Tibial artery (tissue), 4 donors: ENCODE measurements around the gene DAB2.

ENCODE experiments used
- DNase-seq, 2 donors: peaks; one replicate each; pipeline ENCODE4 v3.0.0-alpha.2; 2019
- H3K27ac ChIP-seq, 2 donors: fragments of 200-600 bp; sonication (generic) in 1 of 2; 1 replicate in 1 of 2; 2 replicates in 1 of 2; pipeline ENCODE4 v1.5.1; 2018 to 2019; ENCODE audit warnings: mild to moderate bottlenecking in 1 of 2
- H3K27me3 ChIP-seq, 2 donors: fragments of 200-600 bp; sonication (generic) in 1 of 2; one replicate each; pipeline versions ENCODE4 v1.5.1 to v1.6.0; 2016 to 2019
- H3K36me3 ChIP-seq, 3 donors: fragments of 200-600 bp; sonication (generic) in 2 of 3; one replicate each; pipeline ENCODE4 v1.5.1; 2016 to 2019; ENCODE audit warnings: mild to moderate bottlenecking in 2 of 3
- H3K4me1 ChIP-seq, 4 donors: fragments of 200-600 bp; sonication (generic) in 2 of 4; 1 replicate in 3 of 4; 2 replicates in 1 of 4; pipeline ENCODE4 v1.5.1; 2016 to 2019
- H3K4me3 ChIP-seq, 2 donors: fragments of 200-600 bp; sonication (generic) in 1 of 2; 1 replicate in 1 of 2; 2 replicates in 1 of 2; pipeline ENCODE4 v1.5.1; 2018 to 2019; ENCODE audit warnings: mild to moderate bottlenecking in 2 of 2
- H3K9me3 ChIP-seq, 3 donors: fragments of 200-600 bp; sonication (generic) in 1 of 3; one replicate each; pipeline ENCODE4 v1.5.1; 2016 to 2019
- intact Hi-C: fragments of 100-400 bp; cut with DNase I; formaldehyde crosslinking; loops from one replicate; pipeline ENCODE4 v1.15.0; 2023; ENCODE audit warnings: low total_unique reads
- TF ChIP-seq, protein P1 (sequence below), 2 experiments: fragments of 200-600 bp in 1 of 2; fragments of 450-650 bp in 1 of 2; IDR thresholded peaks; one replicate each; pipeline ENCODE4 v1.5.1; 2017 to 2019; ENCODE audit warnings: antibody characterized with exemption in 2 of 2, mild to moderate bottlenecking in 1 of 2, moderate library complexity in 1 of 2

Gene DAB2

DNA sequence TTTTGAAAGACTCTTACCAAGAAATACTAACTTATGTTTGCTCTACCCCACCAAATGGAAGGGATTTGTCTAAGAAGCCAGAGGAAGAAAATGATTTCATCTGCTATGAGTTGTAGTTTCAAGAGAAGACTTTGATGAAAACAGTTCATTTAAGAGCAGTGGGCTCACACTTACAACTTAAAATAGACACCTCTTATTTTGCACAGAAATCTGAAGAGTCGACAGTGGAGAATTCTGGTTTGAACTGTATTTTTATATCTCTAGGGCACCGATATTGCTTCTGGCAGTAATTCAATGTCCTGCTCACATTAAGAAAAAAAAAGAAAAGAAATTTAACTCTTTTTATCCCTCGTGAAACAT, 1.9 kb upstream of the DAB2 start:
- Histone ChIP-seq H3K27me3 (no peaks in the 10 kb centered on the region), H3K36me3 (no peaks in the 10 kb centered on the region), H3K9me3 (no peaks in the 10 kb centered on the region), H3K4me1 (peaks cover 0 to 39% (median 22%) of the 10 kb centered on the region in 4 donors), H3K27ac (peak overlapping the region; percentile 49 to 88), H3K4me3 (no peak overlapping the region)
- intact Hi-C loops = no loop called here
- DNase-seq = no peak
- TF ChIP-seq, protein P1, sequence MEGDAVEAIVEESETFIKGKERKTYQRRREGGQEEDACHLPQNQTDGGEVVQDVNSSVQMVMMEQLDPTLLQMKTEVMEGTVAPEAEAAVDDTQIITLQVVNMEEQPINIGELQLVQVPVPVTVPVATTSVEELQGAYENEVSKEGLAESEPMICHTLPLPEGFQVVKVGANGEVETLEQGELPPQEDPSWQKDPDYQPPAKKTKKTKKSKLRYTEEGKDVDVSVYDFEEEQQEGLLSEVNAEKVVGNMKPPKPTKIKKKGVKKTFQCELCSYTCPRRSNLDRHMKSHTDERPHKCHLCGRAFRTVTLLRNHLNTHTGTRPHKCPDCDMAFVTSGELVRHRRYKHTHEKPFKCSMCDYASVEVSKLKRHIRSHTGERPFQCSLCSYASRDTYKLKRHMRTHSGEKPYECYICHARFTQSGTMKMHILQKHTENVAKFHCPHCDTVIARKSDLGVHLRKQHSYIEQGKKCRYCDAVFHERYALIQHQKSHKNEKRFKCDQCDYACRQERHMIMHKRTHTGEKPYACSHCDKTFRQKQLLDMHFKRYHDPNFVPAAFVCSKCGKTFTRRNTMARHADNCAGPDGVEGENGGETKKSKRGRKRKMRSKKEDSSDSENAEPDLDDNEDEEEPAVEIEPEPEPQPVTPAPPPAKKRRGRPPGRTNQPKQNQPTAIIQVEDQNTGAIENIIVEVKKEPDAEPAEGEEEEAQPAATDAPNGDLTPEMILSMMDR (IDR thresholded peaks at IDR 0.05) = no peak

DNA sequence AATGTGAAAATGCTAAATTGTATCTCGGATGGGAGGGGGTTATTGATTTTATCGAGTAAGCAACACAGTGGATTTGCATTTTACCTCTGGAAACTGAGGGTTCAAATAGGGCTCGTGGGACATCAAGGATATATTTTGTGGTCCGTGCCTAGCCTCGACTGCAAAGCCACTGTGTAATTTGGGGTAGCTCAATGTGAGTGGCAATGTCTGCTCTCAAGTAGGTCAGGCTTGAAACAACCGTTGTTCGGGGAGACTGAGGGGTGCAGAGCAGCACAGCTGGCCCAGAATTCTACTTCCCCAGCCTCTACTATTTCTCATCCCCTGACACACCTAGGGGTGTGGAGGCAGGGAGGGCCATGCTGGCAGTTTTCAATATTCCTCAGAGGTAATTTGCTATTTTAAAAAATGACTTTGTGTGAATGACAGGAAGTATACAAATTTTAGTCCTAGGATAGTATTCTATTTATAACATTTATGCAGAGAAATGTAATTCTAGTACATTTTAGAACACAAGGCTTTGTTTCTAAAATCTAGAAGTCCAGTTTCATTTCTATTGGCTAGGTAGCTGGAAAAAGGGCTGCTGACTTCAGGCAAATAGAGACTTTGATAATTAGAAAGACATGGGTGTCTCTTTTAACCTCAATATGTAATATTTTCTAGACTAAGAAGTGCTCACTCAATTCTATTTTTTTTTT, 1.4 kb upstream of the DAB2 start:
- peak overlapping the region; percentile 49 to 88 for H3K27ac ChIP-seq
- intact Hi-C loops = no loop called here
- TF ChIP-seq, protein P1 (IDR thresholded peaks at IDR 0.05) = no peak
- H3K4me1 ChIP-seq = peaks cover 0 to 44% (median 25%) of the 10 kb centered on the region in 4 donors
- DNase-seq = no peak
- no peaks in the 10 kb centered on the region for H3K9me3 ChIP-seq
- H3K4me3 ChIP-seq = no peak overlapping the region
- no peaks in the 10 kb centered on the region for H3K36me3 ChIP-seq
- H3K27me3 ChIP-seq = no peaks in the 10 kb centered on the region

DNA sequence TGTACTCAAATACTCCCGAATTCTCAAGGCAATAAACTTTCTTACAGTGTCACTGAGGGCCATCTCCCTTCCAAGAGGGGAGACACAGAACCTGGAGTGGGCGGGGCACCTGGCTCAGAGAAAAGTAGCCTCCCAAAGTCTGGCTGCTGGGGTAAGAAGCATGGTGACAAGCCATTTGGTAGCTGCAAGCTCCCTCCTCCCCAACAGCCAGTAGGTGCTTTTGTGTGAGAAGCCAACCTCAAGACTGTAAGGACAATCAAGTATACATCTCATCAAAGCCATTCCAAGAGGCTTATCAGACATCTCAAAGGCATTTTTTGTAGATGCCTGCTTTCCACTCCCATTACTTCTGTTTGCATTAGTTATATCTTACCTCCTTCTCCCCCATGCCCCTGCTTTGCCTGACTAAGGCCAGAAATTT, 1.4 kb downstream of the DAB2 start:
- peak overlapping the region; percentile 72 to 77 for H3K4me3 ChIP-seq
- H3K4me1 ChIP-seq = peaks cover 0 to 72% (median 45%) of the 10 kb centered on the region in 4 donors
- TF ChIP-seq, protein P1 (IDR thresholded peaks at IDR 0.05) = no peak
- DNase-seq = peak in 1 of 2 donors; percentile 63
- H3K9me3 ChIP-seq = no peaks in the 10 kb centered on the region
- peak overlapping the region; percentile 88 for H3K27ac ChIP-seq
- no peaks in the 10 kb centered on the region for H3K36me3 ChIP-seq
- H3K27me3 ChIP-seq = no peaks in the 10 kb centered on the region
- intact Hi-C loops = no loop called here

DNA sequence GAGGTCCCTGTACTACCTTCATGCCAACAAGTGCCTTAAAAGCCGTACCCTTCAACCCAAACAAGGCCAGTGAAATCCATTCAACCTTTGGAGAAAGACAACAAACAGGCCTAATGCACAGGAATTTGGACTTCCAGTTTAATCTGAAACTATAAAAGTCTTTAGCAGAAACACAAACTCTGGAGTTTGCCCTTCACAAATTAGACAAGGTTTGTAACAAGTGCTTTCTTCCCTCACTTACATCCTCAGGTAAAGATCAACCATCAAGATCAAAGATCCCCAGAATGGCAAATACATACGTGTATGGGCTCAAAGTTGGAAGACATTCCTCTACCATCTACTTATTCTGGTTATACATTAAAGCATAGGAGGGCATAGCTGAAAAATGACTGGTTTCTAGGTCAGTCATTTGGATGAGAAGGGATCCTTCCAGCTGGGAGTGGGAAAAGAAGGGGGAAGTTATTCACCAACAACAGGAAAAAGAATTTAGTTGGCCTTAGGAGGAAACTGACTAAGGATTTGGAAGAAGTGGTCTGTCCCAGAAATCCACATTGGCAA, 2.0 kb downstream of the DAB2 start:
- TF ChIP-seq, protein P1 (IDR thresholded peaks at IDR 0.05) = no peak
- intact Hi-C loops = no loop called here
- Histone ChIP-seq H3K27me3 (no peaks in the 10 kb centered on the region), H3K4me3 (peak overlapping the region; percentile 72 to 77), H3K27ac (peak overlapping the region; percentile 88), H3K4me1 (peaks cover 0 to 76% (median 46%) of the 10 kb centered on the region in 4 donors), H3K36me3 (no peaks in the 10 kb centered on the region), H3K9me3 (no peaks in the 10 kb centered on the region)
- DNase-seq = no peak

DNA sequence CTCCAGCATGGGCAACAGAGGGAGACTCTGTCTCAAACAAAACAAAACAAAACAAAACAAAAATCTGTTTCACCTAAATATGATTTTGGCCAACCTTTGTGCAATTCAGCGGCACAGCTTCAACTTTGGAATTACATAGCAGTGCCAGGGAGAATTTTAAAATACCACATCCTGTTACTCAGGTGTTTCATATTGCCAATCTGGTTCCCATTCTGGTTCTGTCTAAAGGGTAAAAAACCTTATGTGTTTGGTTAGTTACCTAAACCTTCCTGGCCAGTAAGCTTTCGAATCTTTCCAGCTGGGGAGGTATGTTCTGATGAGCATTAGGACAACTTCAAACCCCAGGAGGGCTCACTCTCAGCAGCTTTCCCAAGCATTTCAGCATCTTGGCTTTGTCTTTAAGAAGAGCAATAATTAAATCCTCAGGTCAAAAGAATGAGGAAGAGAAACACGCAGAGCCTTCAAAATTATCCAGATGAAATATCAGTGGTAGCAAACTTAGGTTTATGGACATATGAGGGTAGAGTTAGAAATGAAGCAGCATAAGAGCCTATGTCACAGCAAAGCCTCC, 2.7 kb downstream of the DAB2 start:
- no peaks in the 10 kb centered on the region for H3K9me3 ChIP-seq
- peak overlapping the region; percentile 88 for H3K27ac ChIP-seq
- no peaks in the 10 kb centered on the region for H3K27me3 ChIP-seq
- DNase-seq = no peak
- intact Hi-C loops = no loop called here
- H3K4me3 ChIP-seq = peak overlapping the region; percentile 72 to 77
- H3K36me3 ChIP-seq = peaks cover 0 to 6% (median 0%) of the 10 kb centered on the region in 3 donors
- peaks cover 0 to 75% (median 44%) of the 10 kb centered on the region in 4 donors for H3K4me1 ChIP-seq
- TF ChIP-seq, protein P1 (IDR thresholded peaks at IDR 0.05) = no peak
